Panc1 (cell line): Measurements from ENCODE around the gene MYRFL.

ENCODE experiments used
- CTCF ChIP-seq: fragments of 450-650 bp; IDR thresholded peaks from 2 replicates; pipeline ENCODE4 v1.5.1; 2017; ENCODE audit warnings: mild to moderate bottlenecking
- SIN3A ChIP-seq: IDR thresholded peaks from 2 replicates; pipeline ENCODE4 v1.6.1; 2012; ENCODE audit warnings: low read depth, mild to moderate bottlenecking, low read length, moderate library complexity, borderline replicate concordance; ENCODE audit not compliant: insufficient read depth

GRCh38 chr12:69988481-69989321 lies 163.7 kb downstream of the MYRFL start:
- TF ChIP-seq CTCF: no peak
- TF ChIP-seq SIN3A: no peak
